Mucosa of gallbladder (tissue), 1 donor: Measurements from ENCODE around the gene RET. TPM values are rescaled to one million over a fixed set of nuclear protein-coding genes. Genes with fewer than 3 reads are reported as not detected.

ENCODE experiments used
- DNase-seq: peaks from one replicate; pipeline ENCODE4 v3.0.0-alpha.2; 2020; ENCODE audit warnings: low spot score
- total RNA-seq: library from RNA; stranded (reverse); gene quantifications from one replicate; pipeline ENCODE4 v1.2.1, GENCODE V29; 2021
- donor health status: DM: no; HTN: no; CAD: no.

Gene RET
- total RNA-seq, 1 donor from 2014 or later = 1.6 TPM

DNA sequence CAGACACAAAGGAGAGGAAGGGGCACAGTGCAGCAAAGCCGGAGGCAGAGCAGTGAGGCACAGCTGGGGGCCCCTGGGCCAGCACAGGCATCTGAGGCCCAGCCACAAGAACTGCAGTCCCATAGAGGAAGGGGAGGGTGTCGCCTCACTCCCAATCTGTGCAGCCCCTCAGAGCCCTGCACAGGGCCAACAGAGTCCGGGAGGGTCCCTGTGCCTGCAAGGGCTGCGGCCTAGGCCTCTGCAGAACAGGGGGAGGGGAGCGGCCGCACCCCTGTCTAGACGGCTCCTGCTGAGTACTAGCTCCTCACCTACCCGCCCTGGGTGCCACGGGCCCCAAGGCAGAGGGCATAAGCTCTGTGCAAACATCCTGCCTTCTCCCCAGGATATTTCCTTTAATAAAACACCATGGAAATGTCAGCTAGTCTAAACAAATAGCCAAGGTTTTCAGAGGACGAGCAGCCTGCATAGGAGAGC is 32.4 kb upstream of the RET start:
- no peak for DNase-seq

DNA sequence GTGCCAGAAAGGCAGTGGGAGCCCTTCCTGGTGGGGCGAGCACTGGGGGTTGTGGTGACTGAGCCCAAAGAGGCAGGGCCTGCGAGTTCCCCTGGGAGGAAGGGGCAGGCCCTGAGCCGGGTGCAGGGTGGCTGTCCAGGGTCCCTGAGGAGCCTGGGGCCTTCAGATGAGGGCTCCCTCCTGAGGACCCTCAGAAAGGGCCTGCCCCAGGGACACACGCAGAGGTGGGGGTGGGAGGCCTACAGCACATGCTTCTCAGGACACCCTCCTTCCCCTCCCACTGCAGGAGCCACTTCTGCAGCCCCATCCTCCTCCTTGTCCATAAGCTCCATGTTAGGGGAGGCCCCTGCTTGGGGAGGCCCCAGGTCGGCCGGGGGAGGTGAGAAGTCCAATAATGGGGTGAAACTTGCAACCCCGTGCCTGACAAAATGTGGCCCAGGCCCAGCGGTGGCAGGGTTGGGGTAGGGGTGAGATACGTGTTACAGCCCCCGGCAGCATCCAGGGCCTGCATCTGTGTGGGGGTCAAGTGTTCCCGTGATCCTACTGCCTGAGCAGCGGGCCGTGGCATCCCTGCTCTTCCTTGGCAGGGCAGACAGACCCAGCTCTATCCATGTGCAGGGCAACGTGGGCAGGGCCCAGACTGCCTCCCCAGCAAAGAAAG is 31.8 kb upstream of the RET start:
- DNase-seq = no peak

DNA sequence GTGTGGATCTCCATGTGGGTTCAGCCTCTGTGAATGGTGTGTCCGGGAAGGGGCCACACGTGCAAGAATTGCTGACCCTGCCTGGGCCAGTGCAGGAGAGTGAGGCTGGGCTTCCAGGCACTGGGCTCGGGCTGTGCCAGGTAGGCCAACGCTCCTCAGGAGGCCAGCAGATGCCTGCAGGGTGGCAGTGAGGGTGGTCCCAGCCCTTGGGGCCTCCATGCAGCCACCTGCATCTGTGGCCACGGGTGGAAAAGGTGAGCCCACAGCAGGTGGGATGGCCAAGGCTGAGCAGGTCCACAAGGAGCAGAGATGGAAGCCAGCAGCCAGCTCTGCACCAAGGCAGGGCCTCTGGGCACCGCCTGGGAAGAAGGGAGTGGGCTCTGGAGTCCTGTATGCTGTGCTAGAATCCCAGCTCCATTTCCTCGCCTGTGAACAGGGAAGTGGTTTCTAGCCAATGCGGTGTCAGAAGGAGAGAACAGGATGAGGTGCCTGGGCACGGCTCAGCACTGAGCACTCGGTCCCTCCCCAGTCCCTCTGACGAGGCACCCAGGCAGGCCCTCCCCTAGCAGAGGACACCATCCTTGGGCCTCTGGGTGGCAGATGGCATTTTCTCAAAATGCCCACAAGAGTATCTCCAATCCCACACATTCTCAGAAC is 31.1 kb upstream of the RET start:
- DNase-seq = no peak

DNA sequence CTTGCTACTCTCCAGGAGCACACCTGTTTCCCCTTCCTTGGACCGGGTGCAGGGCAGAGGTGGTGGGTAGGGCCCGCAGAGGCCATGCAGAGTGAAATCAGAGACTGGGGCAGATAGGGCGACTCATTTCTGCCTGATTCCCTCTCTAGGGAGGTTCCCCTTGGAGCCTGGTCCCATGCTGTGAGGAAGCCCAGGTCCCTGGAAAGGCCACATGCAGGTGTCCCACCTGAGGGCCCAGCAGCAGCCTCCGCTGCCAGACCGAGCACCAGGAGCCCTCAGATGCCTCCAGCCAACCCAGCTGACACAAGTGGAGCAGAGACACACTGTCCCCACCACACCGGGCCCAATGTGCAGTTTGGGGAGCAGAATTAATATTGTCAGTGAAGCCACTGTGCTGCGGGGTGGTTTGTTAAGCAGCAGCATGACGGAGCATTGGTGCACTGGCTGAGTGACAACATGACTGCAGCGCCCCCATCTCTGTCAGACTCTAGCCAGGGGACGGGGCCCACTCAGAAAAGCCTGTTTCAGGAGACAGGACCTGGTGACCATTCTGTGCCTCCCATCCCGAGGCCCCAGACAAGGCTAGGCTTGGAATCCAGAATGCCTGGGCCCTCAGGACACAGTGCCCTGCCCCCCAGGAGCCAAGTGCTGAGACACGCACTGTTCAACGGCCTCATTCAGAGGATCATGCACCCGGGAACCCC is 30.4 kb upstream of the RET start:
- no peak for DNase-seq

DNA sequence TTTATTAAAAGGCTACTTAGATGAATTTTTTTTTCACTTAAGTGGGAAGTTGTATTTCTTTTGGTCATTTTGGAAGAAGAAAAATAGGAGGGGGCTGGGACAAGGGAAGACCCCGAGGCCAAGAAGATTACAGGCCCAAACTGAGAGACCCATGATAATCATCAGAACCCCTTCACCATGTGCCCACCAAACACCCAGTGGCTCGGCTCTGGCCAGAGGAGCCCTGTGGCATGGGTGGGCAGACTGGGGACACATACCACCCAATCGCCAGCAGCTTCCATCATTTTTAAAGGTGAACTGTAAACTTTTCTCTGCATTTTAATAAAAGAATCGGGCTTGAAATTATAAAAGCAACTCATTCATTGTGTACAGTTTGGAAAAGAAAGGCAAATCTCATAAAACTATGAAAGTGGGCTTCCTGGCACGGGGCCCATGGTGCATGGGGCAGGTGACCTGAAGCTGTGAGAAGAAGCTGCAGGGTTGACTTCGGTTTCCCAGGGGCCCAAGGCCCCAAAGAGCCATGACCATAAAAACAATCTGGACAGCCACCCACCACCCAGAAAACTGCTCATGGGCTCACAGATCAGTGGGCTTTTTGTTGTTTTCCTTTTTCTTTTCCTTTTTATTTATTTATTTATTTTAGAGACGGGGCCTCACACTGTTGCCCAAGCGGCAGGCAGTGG is 29.4 kb upstream of the RET start:
- DNase-seq = no peak

DNA sequence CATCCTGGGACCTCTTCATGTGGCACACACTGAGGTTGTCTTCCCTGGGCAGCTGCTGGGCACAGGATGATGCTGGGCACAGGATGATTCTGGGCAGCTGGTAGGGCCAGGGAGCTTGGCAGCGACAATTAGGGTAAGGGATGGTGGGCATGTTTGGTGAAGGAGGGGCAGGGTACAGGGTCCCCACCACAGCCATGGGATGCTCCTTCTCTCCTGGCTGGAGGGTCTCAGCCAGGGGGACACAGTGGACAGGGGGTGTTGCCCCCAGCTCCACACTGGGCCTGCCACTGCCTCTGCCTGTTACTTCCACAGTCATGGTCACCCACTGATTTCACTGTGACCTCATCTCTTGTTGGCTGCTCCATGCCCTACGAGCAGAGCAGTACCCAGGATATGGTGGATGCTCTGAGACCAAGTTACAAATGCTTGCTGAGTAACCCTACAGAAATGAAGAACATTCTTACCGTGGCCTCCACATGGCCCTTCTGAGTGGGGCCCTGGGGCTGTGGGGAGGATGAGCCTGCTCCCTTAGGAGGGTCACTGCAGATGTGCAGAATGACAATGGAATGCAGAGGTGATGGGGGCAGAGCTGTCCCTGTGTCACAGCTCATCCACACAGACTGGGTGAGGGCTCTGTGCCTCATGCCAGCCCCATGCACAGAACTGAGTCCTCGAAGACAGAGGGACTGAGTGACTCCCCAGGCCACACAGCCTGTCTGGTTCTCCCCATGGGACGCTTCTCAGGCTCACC is 28.4 kb upstream of the RET start:
- no peak for DNase-seq

DNA sequence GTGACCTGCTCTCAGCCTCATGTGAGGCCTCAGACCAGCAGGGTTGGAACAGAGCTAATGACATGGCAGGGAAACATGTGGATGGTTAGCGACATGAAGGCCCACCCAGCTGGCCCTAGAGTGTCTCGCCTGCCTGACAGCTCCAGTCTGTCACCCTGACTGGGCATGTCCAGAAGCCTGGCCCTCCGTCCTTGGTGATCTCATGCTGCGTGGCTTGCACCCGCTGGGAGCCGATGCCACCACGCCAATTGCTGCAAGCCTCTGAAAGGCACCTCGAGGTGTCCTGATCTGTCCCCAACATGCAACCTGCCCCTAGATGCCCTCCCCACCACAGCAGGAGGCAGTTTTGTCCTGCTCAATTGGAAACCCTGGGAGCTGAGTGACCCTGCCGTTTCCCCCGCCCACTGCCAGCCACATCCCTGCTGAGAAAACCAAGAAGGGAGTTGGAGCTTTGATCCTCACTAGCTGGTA is 27.8 kb upstream of the RET start:
- DNase-seq = no peak

DNA sequence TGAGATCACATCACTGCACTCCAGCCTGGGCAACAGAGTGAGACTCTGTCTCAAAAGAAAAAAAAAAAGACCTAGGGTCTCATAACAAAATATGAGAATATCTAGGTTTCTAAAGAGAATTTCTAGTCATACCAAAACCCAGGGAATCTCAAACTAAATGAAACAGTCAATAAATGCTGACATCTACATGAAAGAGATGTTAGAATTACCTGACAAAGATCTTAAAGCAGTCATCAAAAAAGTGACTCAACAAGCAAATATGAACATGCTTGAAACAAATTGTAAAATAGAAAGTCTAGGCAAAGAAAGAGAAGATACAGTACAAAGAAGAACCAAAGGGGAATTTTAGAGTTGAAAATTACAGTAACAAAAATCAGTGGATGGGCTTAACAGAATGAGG is 26.9 kb upstream of the RET start:
- no peak for DNase-seq

DNA sequence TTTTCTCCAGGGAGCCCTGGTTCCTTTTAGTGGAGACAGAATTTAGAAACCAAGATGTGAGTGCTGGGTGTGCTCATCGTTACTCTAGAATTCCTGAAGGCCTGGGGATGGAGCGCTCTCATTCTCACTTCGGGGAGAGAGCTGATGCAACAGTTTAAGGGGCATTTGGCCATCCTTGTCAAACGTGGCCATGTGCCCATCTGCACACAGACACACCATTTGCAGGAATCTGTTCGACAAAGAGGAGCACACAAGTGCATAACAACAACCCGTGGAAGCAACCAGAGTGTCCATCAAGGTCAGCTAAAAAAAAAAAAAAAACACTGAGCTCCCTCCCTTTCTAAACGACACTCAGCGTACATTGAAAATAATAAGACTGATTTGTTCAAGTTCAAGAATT is 23.0 kb upstream of the RET start:
- DNase-seq = no peak

DNA sequence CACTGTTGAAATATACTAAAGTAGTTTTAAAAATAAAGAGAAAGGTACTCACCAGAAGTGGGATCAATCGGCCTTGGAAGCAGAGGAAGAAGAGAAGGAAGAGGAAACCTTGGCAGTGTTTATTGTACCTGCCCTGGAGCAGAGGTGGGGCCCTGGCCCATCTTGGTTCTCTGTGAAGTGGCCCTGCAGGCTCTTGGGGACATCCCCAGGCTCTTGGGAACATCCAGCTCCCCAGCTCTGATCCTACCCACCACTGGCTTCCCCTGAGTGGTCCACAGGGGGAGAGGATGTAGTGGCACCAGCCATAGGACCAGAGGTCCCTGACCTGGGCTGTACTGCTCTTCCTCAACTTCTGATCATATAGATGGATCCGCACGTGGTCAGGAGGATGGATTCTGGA is 22.3 kb upstream of the RET start:
- DNase-seq = no peak

DNA sequence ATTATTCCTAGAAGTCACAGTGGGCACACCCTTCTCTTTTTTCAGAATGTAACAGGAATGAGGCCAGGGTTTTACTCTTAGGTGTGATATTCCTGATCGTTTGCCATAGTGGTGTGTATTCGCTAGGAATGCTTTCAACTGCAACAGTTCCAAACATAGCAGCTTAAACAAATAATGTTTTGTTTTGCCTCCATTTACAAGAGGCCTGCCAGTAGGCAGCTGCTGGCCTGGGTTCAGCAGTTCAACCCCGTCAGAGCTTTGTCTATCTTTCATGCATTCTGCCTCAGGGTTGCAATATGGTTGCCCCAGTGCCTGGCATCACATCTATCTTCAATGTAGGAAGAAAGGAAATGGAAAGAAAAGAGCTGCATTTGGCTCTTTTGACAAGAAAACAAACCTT is 21.7 kb upstream of the RET start:
- no peak for DNase-seq

DNA sequence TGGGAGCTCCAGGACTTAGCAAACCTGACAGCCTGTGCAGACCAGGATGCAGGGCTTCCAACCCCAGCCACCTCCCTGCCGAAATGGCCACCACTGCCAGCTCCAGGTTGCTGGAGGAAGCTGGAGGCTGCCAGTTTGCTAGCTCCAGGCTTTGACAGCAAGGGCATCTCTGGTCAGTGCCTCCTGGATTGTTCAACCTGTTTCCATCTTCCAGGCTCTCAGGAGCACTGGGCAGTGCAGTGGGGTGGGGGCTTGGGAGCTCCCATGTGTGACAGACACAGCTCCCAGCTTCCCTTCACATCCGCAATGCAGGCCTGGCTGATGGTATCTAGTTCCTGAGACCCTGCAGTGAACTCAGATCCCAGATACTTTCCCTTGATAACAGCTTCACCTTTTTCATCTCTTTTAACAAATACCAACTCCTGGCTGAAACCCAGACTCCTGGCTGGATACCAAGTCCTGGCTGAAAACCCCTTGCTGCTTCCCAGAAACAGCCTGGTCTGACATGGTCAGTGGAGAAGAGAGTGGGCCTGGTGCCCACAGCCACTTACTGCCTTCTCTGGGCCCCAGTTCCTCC is 20.8 kb upstream of the RET start:
- no peak for DNase-seq

DNA sequence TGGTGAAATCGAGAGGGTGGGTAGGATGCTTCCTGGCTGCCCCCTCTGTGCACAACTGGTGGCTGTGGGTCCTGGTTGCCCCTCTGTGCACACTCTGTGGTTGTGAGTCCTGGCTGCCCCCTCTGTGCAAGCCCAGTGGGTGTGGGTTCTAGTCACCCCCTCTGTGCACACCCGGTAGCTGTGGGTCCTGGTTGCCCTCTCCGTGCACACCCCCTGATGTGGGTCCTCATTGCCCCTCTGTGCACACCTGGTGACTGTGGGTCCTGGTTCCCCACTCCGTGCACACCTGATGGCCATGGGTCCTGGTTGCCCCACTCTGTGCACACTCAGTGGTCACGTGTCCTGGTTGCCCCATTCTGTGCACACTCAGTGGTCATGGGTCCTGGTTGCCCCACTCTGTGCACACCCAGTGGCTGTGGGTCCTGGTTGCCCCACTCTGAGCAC is 20.3 kb upstream of the RET start:
- DNase-seq = no peak

DNA sequence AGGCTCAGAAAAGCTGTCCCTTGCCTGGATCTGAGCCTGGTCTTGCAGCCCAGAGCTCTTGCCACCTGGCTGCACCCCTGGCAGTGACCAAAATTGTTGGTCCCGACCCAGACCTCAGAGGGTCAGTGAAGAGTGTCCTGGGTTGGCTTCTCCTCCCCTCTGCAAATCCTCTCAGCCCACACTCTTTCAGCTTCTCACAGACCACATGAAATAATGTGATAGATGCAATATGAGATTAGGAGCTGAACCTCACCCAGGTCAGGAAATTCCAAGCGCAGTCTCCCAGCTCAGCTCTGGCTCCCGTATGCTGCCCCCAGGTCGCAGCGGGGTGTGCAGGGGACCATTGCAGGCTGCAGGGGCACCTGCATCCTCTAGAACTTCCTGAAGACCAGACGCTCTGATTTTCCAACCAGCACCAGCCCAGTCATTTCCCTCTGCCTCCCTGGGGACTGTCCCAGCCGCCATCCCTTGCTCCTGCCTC is 19.6 kb upstream of the RET start:
- DNase-seq = no peak

DNA sequence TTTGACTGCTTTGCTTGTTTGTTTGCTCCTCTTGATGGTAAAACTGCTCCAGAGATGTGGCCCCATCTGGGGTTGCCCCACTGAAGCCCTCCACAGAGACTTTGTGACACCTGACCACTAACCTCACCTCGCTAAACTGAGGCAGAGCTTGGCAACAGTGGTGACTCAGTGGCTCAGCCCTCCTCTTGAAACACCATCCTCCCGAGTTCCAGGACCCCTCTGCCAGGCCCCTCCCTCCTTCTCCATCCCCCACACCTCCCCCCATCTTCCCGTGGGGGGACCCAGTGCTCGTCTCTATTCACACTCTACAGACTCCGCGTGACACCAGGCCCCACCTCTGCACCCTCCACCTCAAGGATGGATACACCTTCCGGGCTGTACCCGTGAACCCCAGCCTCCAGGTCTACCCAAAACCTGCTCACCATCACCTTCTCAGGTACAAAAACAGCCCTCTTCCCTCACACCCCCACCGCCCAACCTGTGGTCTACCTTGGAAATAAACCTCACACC is 19.0 kb upstream of the RET start:
- DNase-seq = no peak

DNA sequence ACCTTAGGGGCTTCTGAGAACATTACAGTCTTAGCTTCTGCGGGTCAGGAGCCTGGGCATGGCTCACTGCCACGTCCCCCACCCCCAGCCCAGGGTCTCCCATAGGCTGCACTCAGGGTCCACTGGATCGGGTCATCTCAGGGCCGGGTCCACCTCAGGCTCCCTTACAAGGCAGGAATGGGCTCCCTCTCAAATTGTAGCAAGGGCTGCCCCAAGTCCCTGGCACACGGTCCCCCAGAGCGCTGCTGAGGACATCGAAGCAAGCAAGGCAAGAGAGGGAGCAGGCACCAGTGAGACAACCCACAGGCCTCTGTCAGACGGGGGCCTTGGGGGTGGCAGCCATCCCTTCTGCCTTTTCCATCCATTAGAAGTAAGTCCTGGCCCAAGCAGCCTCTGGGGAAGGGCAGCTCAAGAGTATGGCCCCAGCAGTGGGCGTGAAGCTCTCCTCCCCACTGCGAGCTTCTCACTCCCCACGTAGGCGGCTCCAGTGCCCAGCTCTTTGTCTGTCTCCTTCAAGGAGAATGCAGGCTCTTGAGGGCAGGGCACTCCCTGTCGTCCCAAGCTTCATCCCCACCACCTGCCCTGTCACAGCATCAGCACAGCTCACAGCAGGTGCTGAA is 18.0 kb upstream of the RET start:
- DNase-seq = no peak

DNA sequence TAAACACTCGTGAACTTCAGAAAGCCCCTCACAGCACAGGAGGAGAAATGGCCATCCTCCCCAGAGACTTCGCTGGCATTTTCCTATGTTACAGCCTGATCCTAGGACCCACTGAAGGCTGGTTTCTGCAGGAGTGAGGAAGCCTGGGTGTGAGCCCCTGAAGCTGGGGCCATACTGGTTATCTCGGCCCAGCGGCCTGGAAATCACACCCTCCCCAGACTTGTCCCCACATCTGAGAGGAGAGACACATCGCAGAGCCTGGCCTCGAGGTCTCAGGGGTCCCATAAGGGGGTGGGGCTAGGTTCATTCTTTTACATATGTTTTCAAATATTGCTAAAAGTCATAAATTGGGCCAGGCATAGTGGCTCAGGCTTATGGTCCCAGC is 17.5 kb upstream of the RET start:
- DNase-seq = no peak

DNA sequence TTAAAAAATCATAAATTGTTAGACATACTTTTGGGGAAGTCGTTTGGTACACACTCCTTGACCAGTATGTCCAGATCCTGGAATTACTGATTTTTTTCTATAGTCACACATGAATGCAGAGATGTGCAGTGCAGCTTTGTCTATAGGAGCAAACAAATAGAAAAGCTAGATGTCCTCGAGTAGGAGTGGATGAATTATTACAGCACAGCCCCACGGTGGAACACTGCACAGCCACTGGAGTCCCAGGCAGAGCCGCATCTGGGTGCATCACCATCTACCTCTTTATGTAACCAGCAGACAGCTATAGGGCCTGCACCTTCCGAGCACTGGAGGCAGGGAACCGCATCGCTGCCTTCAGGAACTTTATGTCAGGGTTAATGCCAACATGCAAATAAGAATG is 17.0 kb upstream of the RET start:
- DNase-seq = no peak

DNA sequence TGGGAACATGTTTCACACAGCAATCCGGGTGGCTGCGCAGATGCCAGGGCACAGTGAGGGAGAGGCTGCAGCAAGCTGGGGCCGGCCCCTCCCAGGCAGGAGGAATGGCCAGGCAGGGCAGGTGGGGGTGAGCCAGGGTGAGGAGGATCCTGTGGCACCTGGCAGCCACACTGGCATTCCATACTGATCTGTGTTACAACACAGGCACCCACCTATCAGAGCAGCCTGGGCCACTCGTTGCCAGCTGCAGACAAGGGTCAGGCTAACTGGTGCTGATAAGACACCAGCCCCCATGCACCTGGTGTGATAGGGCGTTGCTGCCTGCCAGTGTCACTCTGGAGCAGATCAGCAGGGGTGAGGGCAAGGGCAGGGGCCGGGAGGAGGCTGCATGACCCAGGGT is 16.6 kb upstream of the RET start:
- no peak for DNase-seq

DNA sequence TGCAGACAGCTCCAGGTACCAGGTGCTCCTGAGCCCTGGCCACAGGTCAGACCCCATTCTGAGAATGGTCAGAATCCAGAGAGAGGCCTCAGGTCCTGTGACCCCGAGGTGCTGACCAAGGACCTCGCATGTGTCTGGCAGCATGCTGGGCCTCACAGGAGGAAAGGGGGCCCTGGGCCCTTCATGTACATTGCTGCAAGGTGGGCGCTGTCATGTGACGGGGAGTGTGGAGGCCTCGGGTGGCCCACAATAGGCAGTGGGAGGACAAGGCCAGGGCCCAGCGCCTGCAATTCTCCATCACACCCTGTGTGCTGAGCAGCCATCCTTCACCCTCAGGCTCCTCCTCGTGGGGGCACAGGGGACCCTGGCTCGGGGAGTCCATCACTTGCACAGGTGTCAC is 15.5 kb upstream of the RET start:
- no peak for DNase-seq

DNA sequence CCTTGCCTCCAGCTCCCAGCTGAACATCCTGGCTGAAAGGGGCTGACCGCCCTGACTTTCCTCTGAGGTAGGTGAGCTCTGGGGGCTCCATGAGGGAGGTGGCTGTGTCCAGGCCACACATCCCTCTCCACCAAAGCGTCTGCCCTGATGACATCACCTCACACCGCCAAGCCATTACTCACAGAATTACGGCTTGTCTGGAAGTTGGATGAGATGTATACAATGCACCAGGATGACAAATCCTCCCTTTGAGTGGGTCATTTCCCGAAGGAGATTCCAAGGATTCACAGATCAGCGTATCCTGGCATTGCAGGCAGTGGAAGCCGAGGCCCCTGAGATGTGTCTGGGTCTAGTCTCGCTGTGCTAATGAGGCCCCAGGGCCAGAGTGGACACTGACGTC is 15.1 kb upstream of the RET start:
- no peak for DNase-seq
